OCI-LY3 (cell line): ENCODE measurements around the gene FRS3.
A peak's percentile ranks its signal among the peaks of the same experiment; 100 is the strongest.

Experiments
- H2AFZ ChIP-seq: fragments of 200-600, 300-600 bp; shearing (Covaris generic); 2 replicates; pipeline ENCODE4 v1.6.0; 2014; ENCODE audit warnings: antibody characterized with exemption, low read depth, low read length
- H3K27ac ChIP-seq: fragments of 200-600, 300-600 bp; sonication (generic); 2 replicates; pipeline ENCODE4 v1.5.1; 2014; ENCODE audit warnings: mild to moderate bottlenecking, low read length, moderate library complexity, mixed read lengths
- H3K27me3 ChIP-seq: fragments of 200-600, 300-600 bp; sonication (generic); 2 replicates; pipeline ENCODE4 v1.6.1; 2014; ENCODE audit warnings: low read depth, low read length, mixed read lengths
- H3K36me3 ChIP-seq: fragments of 200-600, 300-600 bp; sonication (generic); replicated peaks from 2 replicates; pipeline ENCODE3; 2014; ENCODE audit warnings: low read depth, low read length, mixed read lengths
- H3K4me1 ChIP-seq: fragments of 300-600, 200-600 bp; sonication (generic); 2 replicates; pipeline ENCODE4 v1.6.1; 2014; ENCODE audit warnings: low read length, mixed read lengths
- H3K4me2 ChIP-seq: fragments of 200-600, 300-600 bp; sonication (generic); 2 replicates; pipeline ENCODE4 v1.6.1; 2014; ENCODE audit warnings: low read length, mixed read lengths
- H3K4me3 ChIP-seq: fragments of 300-600, 200-600 bp; sonication (generic); 2 replicates; pipeline ENCODE4 v1.5.1; 2014; ENCODE audit warnings: antibody characterized with exemption, mild to moderate bottlenecking, low read length, moderate library complexity
- H3K79me2 ChIP-seq: fragments of 300-600, 200-600 bp; shearing (Covaris generic); 2 replicates; pipeline ENCODE4 v1.6.1; 2014; ENCODE audit warnings: mild to moderate bottlenecking, low read length, mixed read lengths
- H3K9ac ChIP-seq: fragments of 300-600, 200-600 bp; shearing (Covaris generic); 2 replicates; pipeline ENCODE4 v1.6.0; 2014; ENCODE audit warnings: mild to moderate bottlenecking, low read length, moderate library complexity
- H3K9me3 ChIP-seq: fragments of 200-600, 300-600 bp; shearing (Covaris generic); 2 replicates; pipeline ENCODE4 v1.6.1; 2014; ENCODE audit warnings: low read length, mixed read lengths; ENCODE audit not compliant: insufficient read depth
- H4K20me1 ChIP-seq: fragments of 200-600, 300-600 bp; sonication (generic); 2 replicates; pipeline ENCODE4 v1.6.1; 2016; ENCODE audit warnings: low read length, mixed read lengths; ENCODE audit not compliant: insufficient read depth
- CTCF ChIP-seq: fragments of 200-600, 300-600 bp; sonication (generic); IDR thresholded peaks from 2 replicates; pipeline ENCODE4 v1.5.1; 2014; ENCODE audit warnings: antibody characterized with exemption, low read length, low read depth
- EZH2phosphoT487 ChIP-seq: fragments of 200-600 bp; shearing (Covaris generic); IDR thresholded peaks from 2 replicates; pipeline ENCODE4 v1.6.1; 2018; ENCODE audit warnings: antibody characterized with exemption, mixed run types, low read depth

FRS3 gene

GRCh38 chr6:41781366-41781730, 1.6 kb upstream of the FRS3 start:
- peak overlapping the region; percentile 88 for H3K4me2 ChIP-seq
- no peak for TF ChIP-seq CTCF
- no peak for TF ChIP-seq EZH2phosphoT487
- H3K9ac ChIP-seq = no peak overlapping the region
- peaks cover 5% of the 10 kb centered on the region; the same call in 1 of the 2 replicates for H3K79me2 ChIP-seq
- H2AFZ ChIP-seq = no peak overlapping the region; the same call in 1 of the 2 replicates
- H3K9me3 ChIP-seq = no peaks in the 10 kb centered on the region
- peaks cover 8% of the 10 kb centered on the region; the same call in 1 of the 2 replicates for H3K27me3 ChIP-seq
- H3K36me3 ChIP-seq = no peaks in the 10 kb centered on the region
- H3K4me1 ChIP-seq = peaks cover 42% of the 10 kb centered on the region
- H4K20me1 ChIP-seq = no peaks in the 10 kb centered on the region
- H3K27ac ChIP-seq = no peak overlapping the region
- peak overlapping the region; percentile 87 for H3K4me3 ChIP-seq

GRCh38 chr6:41780551-41781365, 1.1 kb upstream of the FRS3 start, which contains the start of gene PRICKLE4:
Gene PRICKLE4, plus strand, starts transcription at chr6:41780782. Its CDS starts 2,692 bp downstream, at chr6:41783474.
- peak within 1 kb of the TSS; percentile 85 for H3K9ac ChIP-seq
- peaks cover 8% of the 10 kb centered on the region; the same call in 1 of the 2 replicates for H3K27me3 ChIP-seq
- peak within 1 kb of the TSS; percentile 87 for H3K4me3 ChIP-seq
- H3K4me2 ChIP-seq = peak within 1 kb of the TSS; percentile 88
- H3K27ac ChIP-seq = no peak within 1 kb of the TSS
- no peaks in the 10 kb centered on the region for H3K36me3 ChIP-seq
- H3K9me3 ChIP-seq = no peaks in the 10 kb centered on the region
- no peaks in the 10 kb centered on the region for H4K20me1 ChIP-seq
- H2AFZ ChIP-seq = peak within 1 kb of the TSS; percentile 48
- H3K4me1 ChIP-seq = peaks cover 39% of the 10 kb centered on the region
- peaks cover 5% of the 10 kb centered on the region; the same call in 1 of the 2 replicates for H3K79me2 ChIP-seq
- TF ChIP-seq EZH2phosphoT487 = no peak
- no peak for TF ChIP-seq CTCF

- Histone ChIP-seq H3K27me3 (peaks cover 8% of the 10 kb centered on the region; the same call in 1 of the 2 replicates), H3K79me2 (peaks cover 5% of the 10 kb centered on the region; the same call in 1 of the 2 replicates), H3K27ac (no peak overlapping the region), H2AFZ (no peak overlapping the region), H3K36me3 (peaks cover 7% of the 10 kb centered on the region), H3K9me3 (no peaks in the 10 kb centered on the region), H3K4me2 (peak overlapping the region; percentile 95), H3K4me1 (peaks cover 24% of the 10 kb centered on the region), H3K9ac (peak overlapping the region; percentile 85), H3K4me3 (peak overlapping the region; percentile 87), H4K20me1 (no peaks in the 10 kb centered on the region)
- TF ChIP-seq CTCF (no peak), EZH2phosphoT487 (no peak)
These were observed 364 bp downstream of the FRS3 start for GRCh38 chr6:41779336-41779735.

GRCh38 chr6:41778895-41779294, 805 bp downstream of the FRS3 start:
- H3K9me3 ChIP-seq = no peaks in the 10 kb centered on the region
- H3K9ac ChIP-seq = peak overlapping the region; percentile 85
- H3K27ac ChIP-seq = no peak overlapping the region
- H4K20me1 ChIP-seq = no peaks in the 10 kb centered on the region
- peaks cover 20% of the 10 kb centered on the region for H3K4me1 ChIP-seq
- peak overlapping the region; percentile 95 for H3K4me2 ChIP-seq
- H3K27me3 ChIP-seq = peaks cover 8% of the 10 kb centered on the region; the same call in 1 of the 2 replicates
- H2AFZ ChIP-seq = no peak overlapping the region
- no peak for TF ChIP-seq EZH2phosphoT487
- TF ChIP-seq CTCF = no peak
- peaks cover 5% of the 10 kb centered on the region; the same call in 1 of the 2 replicates for H3K79me2 ChIP-seq
- H3K4me3 ChIP-seq = peak overlapping the region; percentile 87
- peaks cover 7% of the 10 kb centered on the region for H3K36me3 ChIP-seq
